ENCODE results near the gene LRRC75A.

DNA sequence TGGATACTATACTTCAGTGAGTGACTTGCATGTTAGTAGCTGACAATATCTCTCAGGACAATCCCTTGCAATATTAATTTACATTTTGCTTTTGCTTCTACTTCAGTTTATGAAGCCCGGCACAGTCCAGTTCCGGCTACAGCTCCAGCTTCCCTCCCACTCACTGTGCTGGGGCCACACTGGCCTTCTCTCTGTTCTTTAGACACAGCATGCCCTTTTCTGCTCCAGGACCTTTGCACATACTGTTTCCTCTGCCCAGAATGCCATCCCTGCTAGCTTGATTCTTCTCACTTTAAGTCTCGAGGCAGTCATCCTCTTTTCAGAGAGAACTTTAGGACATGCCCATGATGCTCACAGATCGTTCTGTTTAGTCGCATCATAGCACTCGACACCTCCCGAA, 25.5 kb upstream of the LRRC75A start:
- TF ChIP-seq, protein P1, sequence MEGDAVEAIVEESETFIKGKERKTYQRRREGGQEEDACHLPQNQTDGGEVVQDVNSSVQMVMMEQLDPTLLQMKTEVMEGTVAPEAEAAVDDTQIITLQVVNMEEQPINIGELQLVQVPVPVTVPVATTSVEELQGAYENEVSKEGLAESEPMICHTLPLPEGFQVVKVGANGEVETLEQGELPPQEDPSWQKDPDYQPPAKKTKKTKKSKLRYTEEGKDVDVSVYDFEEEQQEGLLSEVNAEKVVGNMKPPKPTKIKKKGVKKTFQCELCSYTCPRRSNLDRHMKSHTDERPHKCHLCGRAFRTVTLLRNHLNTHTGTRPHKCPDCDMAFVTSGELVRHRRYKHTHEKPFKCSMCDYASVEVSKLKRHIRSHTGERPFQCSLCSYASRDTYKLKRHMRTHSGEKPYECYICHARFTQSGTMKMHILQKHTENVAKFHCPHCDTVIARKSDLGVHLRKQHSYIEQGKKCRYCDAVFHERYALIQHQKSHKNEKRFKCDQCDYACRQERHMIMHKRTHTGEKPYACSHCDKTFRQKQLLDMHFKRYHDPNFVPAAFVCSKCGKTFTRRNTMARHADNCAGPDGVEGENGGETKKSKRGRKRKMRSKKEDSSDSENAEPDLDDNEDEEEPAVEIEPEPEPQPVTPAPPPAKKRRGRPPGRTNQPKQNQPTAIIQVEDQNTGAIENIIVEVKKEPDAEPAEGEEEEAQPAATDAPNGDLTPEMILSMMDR (IDR thresholded peaks at IDR 0.05; ENCODE audit: insufficient read depth, low read length), result no peak
- TF ChIP-seq SPI1 (IDR thresholded peaks at IDR 0.05; ENCODE audit: borderline replicate concordance, low read depth) (no peak), POLR2AphosphoS5 (IDR thresholded peaks at IDR 0.05; ENCODE audit: low read depth) (no peak), GABPA (IDR thresholded peaks at IDR 0.05; ENCODE audit: low read depth) (no peak)
- TF ChIP-seq, protein P2, sequence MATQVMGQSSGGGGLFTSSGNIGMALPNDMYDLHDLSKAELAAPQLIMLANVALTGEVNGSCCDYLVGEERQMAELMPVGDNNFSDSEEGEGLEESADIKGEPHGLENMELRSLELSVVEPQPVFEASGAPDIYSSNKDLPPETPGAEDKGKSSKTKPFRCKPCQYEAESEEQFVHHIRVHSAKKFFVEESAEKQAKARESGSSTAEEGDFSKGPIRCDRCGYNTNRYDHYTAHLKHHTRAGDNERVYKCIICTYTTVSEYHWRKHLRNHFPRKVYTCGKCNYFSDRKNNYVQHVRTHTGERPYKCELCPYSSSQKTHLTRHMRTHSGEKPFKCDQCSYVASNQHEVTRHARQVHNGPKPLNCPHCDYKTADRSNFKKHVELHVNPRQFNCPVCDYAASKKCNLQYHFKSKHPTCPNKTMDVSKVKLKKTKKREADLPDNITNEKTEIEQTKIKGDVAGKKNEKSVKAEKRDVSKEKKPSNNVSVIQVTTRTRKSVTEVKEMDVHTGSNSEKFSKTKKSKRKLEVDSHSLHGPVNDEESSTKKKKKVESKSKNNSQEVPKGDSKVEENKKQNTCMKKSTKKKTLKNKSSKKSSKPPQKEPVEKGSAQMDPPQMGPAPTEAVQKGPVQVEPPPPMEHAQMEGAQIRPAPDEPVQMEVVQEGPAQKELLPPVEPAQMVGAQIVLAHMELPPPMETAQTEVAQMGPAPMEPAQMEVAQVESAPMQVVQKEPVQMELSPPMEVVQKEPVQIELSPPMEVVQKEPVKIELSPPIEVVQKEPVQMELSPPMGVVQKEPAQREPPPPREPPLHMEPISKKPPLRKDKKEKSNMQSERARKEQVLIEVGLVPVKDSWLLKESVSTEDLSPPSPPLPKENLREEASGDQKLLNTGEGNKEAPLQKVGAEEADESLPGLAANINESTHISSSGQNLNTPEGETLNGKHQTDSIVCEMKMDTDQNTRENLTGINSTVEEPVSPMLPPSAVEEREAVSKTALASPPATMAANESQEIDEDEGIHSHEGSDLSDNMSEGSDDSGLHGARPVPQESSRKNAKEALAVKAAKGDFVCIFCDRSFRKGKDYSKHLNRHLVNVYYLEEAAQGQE (IDR thresholded peaks at IDR 0.05; ENCODE audit: insufficient replicate concordance, low read depth), result no peak
